Activated CD8-positive, alpha-beta T cell treated with anti-CD3 and anti-CD28 coated beads, Interleukin-2, amount 10 ng/mL, durations not matched to agents 7 days and 5 days (primary cell): ENCODE data around the gene PCNT. TPM values are rescaled to one million over a fixed set of nuclear protein-coding genes. Genes with fewer than 3 reads are reported as not detected.
A peak's percentile ranks its signal among the peaks of the same experiment; 100 is the strongest.
"Not testable (repeated sequence)": the region's sequence is repeated elsewhere in the genome, so short reads cannot be mapped to it uniquely, and the experiment has no call there.

ENCODE experiments used
- ATAC-seq: fragments of 150-1000 bp; cut with Tn5 transposase; one replicate; pipeline ENCODE4 v1.10.0; 2021; ENCODE audit warnings: moderate library complexity
- CTCF ChIA-PET: fragments of 350-600 bp; sonication (Branson Sonifier 250); formaldehyde crosslinking; loops from one replicate; lab custom pipeline; 2021; ENCODE audit warnings: antibody characterized with exemption; lab: Charles Lee
- POLR2A ChIA-PET: fragments of 350-600 bp; sonication (Branson Sonifier 250); formaldehyde crosslinking; loops from one replicate; lab custom pipeline; 2021; ENCODE audit warnings: antibody characterized with exemption; lab: Charles Lee
- DNase-seq: peaks from one replicate; pipeline ENCODE4 v3.0.0-alpha.2; 2020
- H3K27ac Mint-ChIP-seq: one replicate; pipeline ENCODE4 v1.8.0; 2021; ENCODE audit warnings: mild to moderate bottlenecking, mixed read lengths
- H3K27me3 Mint-ChIP-seq: one replicate; pipeline ENCODE4 v1.8.0; 2021; ENCODE audit warnings: low read depth, mixed read lengths
- H3K36me3 Mint-ChIP-seq: one replicate; pipeline ENCODE4 v1.8.0; 2021; ENCODE audit warnings: low read depth, mixed read lengths
- H3K4me1 Mint-ChIP-seq: one replicate; pipeline ENCODE4 v1.8.0; 2021; ENCODE audit warnings: low read depth, mixed read lengths
- H3K4me3 Mint-ChIP-seq: one replicate; pipeline ENCODE4 v1.8.0; 2021; ENCODE audit warnings: mild to moderate bottlenecking, mixed read lengths
- H3K9me3 Mint-ChIP-seq: one replicate; pipeline ENCODE4 v1.8.0; 2022; ENCODE audit warnings: mixed read lengths; ENCODE audit not compliant: insufficient read depth
- total RNA-seq, 2 experiments: library from RNA; stranded (reverse); gene quantifications; one replicate each; pipeline ENCODE4 v1.2.3, GENCODE V29; 2021

Gene PCNT
- total RNA-seq, 2 experiments from 2014 or later: 89.0 to 98.8 TPM

GRCh38 chr21:46294647-46295176 is 29.2 kb upstream of the PCNT start:
- H3K36me3 Mint-ChIP-seq: peaks cover 33% of the 10 kb centered on the region
- H3K27me3 Mint-ChIP-seq: no peaks in the 10 kb centered on the region
- no peak overlapping the region for H3K4me3 Mint-ChIP-seq
- POLR2A ChIA-PET: interaction anchor here (0.5 kb wide), 1 partner anchor 28 kb away, joined by 3 read pairs; no protein-coding TSS in a partner anchor
- H3K4me1 Mint-ChIP-seq: peaks cover 36% of the 10 kb centered on the region
- ATAC-seq: peak; percentile 30
- H3K9me3 Mint-ChIP-seq: no peaks in the 10 kb centered on the region
- CTCF ChIA-PET: no interaction called here
- peak overlapping the region; percentile 70 for H3K27ac Mint-ChIP-seq
- peak; percentile 27 for DNase-seq

- DNase-seq (no peak), ATAC-seq (peak; percentile 27)
- H3K4me1 Mint-ChIP-seq: peaks cover 34% of the 10 kb centered on the region
- H3K4me3 Mint-ChIP-seq: no peak overlapping the region
- H3K27ac Mint-ChIP-seq: peak overlapping the region; percentile 70
- H3K36me3 Mint-ChIP-seq: peaks cover 37% of the 10 kb centered on the region
- no peaks in the 10 kb centered on the region for H3K9me3 Mint-ChIP-seq
- ChIA-PET POLR2A (no interaction called here), CTCF (no interaction called here)
- no peaks in the 10 kb centered on the region for H3K27me3 Mint-ChIP-seq
Measured at GRCh38 chr21:46295177-46295770, 28.7 kb upstream of the PCNT start.

GRCh38 chr21:46295996-46296752 is 27.8 kb upstream of the PCNT start:
- no peaks in the 10 kb centered on the region for H3K27me3 Mint-ChIP-seq
- DNase-seq (peak; percentile 72), ATAC-seq (peak; percentile 82)
- peak overlapping the region; percentile 42 for H3K4me3 Mint-ChIP-seq
- peaks cover 28% of the 10 kb centered on the region for H3K4me1 Mint-ChIP-seq
- CTCF ChIA-PET: no interaction called here
- H3K9me3 Mint-ChIP-seq: no peaks in the 10 kb centered on the region
- POLR2A ChIA-PET: interaction anchor here (0.7 to 2.2 kb wide), 4 partner anchors 10 to 27 kb away, joined by 3 to 7 read pairs (median 4); partner anchors contain the start of genes MCM3AP and YBEY
- H3K36me3 Mint-ChIP-seq: peaks cover 41% of the 10 kb centered on the region
- peak overlapping the region; percentile 78 for H3K27ac Mint-ChIP-seq

- ATAC-seq (peak; percentile 14), DNase-seq (no peak)
- no peaks in the 10 kb centered on the region for H3K9me3 Mint-ChIP-seq
- CTCF ChIA-PET: no interaction called here
- H3K36me3 Mint-ChIP-seq: peaks cover 36% of the 10 kb centered on the region
- POLR2A ChIA-PET: interaction anchor here (0.5 to 2.2 kb wide), 6 partner anchors 10 to 1959 kb away, joined by 3 to 7 read pairs (median 3); no protein-coding TSS in a partner anchor
- H3K27ac Mint-ChIP-seq: peak overlapping the region; percentile 56
- H3K4me3 Mint-ChIP-seq: peak overlapping the region; percentile 40
- H3K27me3 Mint-ChIP-seq: no peaks in the 10 kb centered on the region
- peaks cover 21% of the 10 kb centered on the region for H3K4me1 Mint-ChIP-seq
Measured at GRCh38 chr21:46297338-46298271, 26.4 kb upstream of the PCNT start.

GRCh38 chr21:46299167-46299566 is 24.8 kb upstream of the PCNT start:
- DNase-seq (no peak), ATAC-seq (no peak)
- no peaks in the 10 kb centered on the region for H3K9me3 Mint-ChIP-seq
- H3K4me1 Mint-ChIP-seq: peaks cover 21% of the 10 kb centered on the region
- POLR2A ChIA-PET: no interaction called here
- no peaks in the 10 kb centered on the region for H3K27me3 Mint-ChIP-seq
- H3K27ac Mint-ChIP-seq: no peak overlapping the region
- CTCF ChIA-PET: no interaction called here
- H3K4me3 Mint-ChIP-seq: no peak overlapping the region
- H3K36me3 Mint-ChIP-seq: peaks cover 42% of the 10 kb centered on the region

GRCh38 chr21:46301759-46302158 is 22.2 kb upstream of the PCNT start:
- Mint-ChIP-seq H3K27me3 (no peaks in the 10 kb centered on the region), H3K27ac (no peak overlapping the region), H3K4me3 (no peak overlapping the region), H3K4me1 (peaks cover 4% of the 10 kb centered on the region), H3K9me3 (no peaks in the 10 kb centered on the region), H3K36me3 (peaks cover 50% of the 10 kb centered on the region)
- POLR2A ChIA-PET: no interaction called here
- no peak for ATAC-seq
- CTCF ChIA-PET: no interaction called here
- DNase-seq: no peak

- H3K36me3 Mint-ChIP-seq: peaks cover 57% of the 10 kb centered on the region
- POLR2A ChIA-PET: no interaction called here
- H3K27ac Mint-ChIP-seq: no peak overlapping the region
- H3K4me1 Mint-ChIP-seq: no peaks in the 10 kb centered on the region
- DNase-seq (no peak), ATAC-seq (no peak)
- no peaks in the 10 kb centered on the region for H3K27me3 Mint-ChIP-seq
- no peaks in the 10 kb centered on the region for H3K9me3 Mint-ChIP-seq
- CTCF ChIA-PET: no interaction called here
- H3K4me3 Mint-ChIP-seq: no peak overlapping the region
Measured at GRCh38 chr21:46304437-46304836, 19.5 kb upstream of the PCNT start.

GRCh38 chr21:46304955-46305354 is 19.0 kb upstream of the PCNT start:
- H3K36me3 Mint-ChIP-seq: peaks cover 54% of the 10 kb centered on the region
- no peak overlapping the region for H3K4me3 Mint-ChIP-seq
- no peaks in the 10 kb centered on the region for H3K9me3 Mint-ChIP-seq
- no peaks in the 10 kb centered on the region for H3K4me1 Mint-ChIP-seq
- no peak overlapping the region for H3K27ac Mint-ChIP-seq
- ChIA-PET CTCF (no interaction called here), POLR2A (no interaction called here)
- no peaks in the 10 kb centered on the region for H3K27me3 Mint-ChIP-seq
- DNase-seq (no peak), ATAC-seq (no peak)

GRCh38 chr21:46307625-46308024 is 16.3 kb upstream of the PCNT start:
- Mint-ChIP-seq H3K36me3 (peaks cover 51% of the 10 kb centered on the region), H3K27ac (no peak overlapping the region), H3K27me3 (no peaks in the 10 kb centered on the region), H3K4me3 (no peak overlapping the region), H3K9me3 (no peaks in the 10 kb centered on the region), H3K4me1 (no peaks in the 10 kb centered on the region)
- POLR2A ChIA-PET: interaction anchor here (1.0 kb wide), 1 partner anchor 10 kb away, joined by 3 read pairs; no protein-coding TSS in a partner anchor
- ATAC-seq (no peak), DNase-seq (no peak)
- CTCF ChIA-PET: no interaction called here

- Mint-ChIP-seq H3K9me3 (no peaks in the 10 kb centered on the region), H3K27me3 (no peaks in the 10 kb centered on the region), H3K36me3 (peaks cover 52% of the 10 kb centered on the region), H3K27ac (no peak overlapping the region), H3K4me1 (no peaks in the 10 kb centered on the region), H3K4me3 (no peak overlapping the region)
- ATAC-seq (no peak), DNase-seq (no peak)
- ChIA-PET POLR2A (interaction anchor here (0.6 kb wide), 1 partner anchor 12 kb away, joined by 3 read pairs; no protein-coding TSS in a partner anchor), CTCF (no interaction called here)
Measured at GRCh38 chr21:46308431-46308830, 15.5 kb upstream of the PCNT start.

- H3K27me3 Mint-ChIP-seq, H3K4me3 Mint-ChIP-seq, ATAC-seq, DNase-seq, H3K9me3 Mint-ChIP-seq, H3K4me1 Mint-ChIP-seq, H3K27ac Mint-ChIP-seq, CTCF ChIA-PET: not testable (repeated sequence)
- H3K36me3 Mint-ChIP-seq: peaks cover 50% of the 10 kb centered on the region
- POLR2A ChIA-PET: interaction anchor here (0.6 kb wide), 1 partner anchor 13 kb away, joined by 5 read pairs; no protein-coding TSS in a partner anchor
Measured at GRCh38 chr21:46310260-46310659, 13.7 kb upstream of the PCNT start.
